Liver (tissue), 9 donors: ENCODE measurements around the gene CHID1. TPM values are rescaled to one million over a fixed set of nuclear protein-coding genes. Genes with fewer than 3 reads are reported as not detected.

Source experiments
- DNase-seq: peaks from one replicate; pipeline ENCODE4 v3.0.0-alpha.2; 2017; ENCODE audit warnings: low spot score
- H3K27ac ChIP-seq, 2 donors: one replicate each; pipeline ENCODE4 v1.7.0; 2013; ENCODE audit warnings: inconsistent platforms in 2 of 2, low read length in 2 of 2, control low read depth in 1 of 2, low read depth in 1 of 2, mild to moderate bottlenecking in 1 of 2
- H3K27me3 ChIP-seq, 4 donors: one replicate each; pipeline versions ENCODE4 v1.6.1 to v1.7.0; 2013; ENCODE audit warnings: low read length in 3 of 4, inconsistent platforms in 1 of 4, mild to moderate bottlenecking in 1 of 4, moderate library complexity in 1 of 4; ENCODE audit not compliant: control insufficient read depth in 4 of 4, insufficient read depth in 4 of 4
- H3K36me3 ChIP-seq, 4 donors: one replicate each; pipeline versions ENCODE4 v1.6.1 to v1.7.0; 2013; ENCODE audit warnings: low read length in 3 of 4, mild to moderate bottlenecking in 3 of 4, low read depth in 1 of 4, moderate library complexity in 1 of 4; ENCODE audit not compliant: control insufficient read depth in 4 of 4, insufficient read depth in 3 of 4
- H3K4me1 ChIP-seq, 4 donors: one replicate each; pipeline versions ENCODE4 v1.6.1 to v1.7.0; 2013; ENCODE audit warnings: low read length in 3 of 4, mild to moderate bottlenecking in 3 of 4, moderate library complexity in 1 of 4; ENCODE audit not compliant: control insufficient read depth in 4 of 4, insufficient read depth in 4 of 4
- H3K4me3 ChIP-seq, 3 donors: one replicate each; pipeline versions ENCODE4 v1.6.1 to v1.7.0; 2013; ENCODE audit warnings: low read length in 3 of 3, control low read depth in 1 of 3, low read depth in 1 of 3, mild to moderate bottlenecking in 1 of 3
- H3K9ac ChIP-seq, 2 donors: one replicate each; pipeline ENCODE4 v1.7.0; 2013; ENCODE audit warnings: low read length in 2 of 2, mild to moderate bottlenecking in 2 of 2, moderate library complexity in 2 of 2, control low read depth in 1 of 2, low read depth in 1 of 2
- H3K9me3 ChIP-seq, 4 donors: one replicate each; pipeline versions ENCODE4 v1.6.1 to v1.7.0; 2013; ENCODE audit warnings: low read length in 3 of 4; ENCODE audit not compliant: control insufficient read depth in 4 of 4
- EGR1 ChIP-seq, 2 donors: IDR thresholded peaks; 2 replicates each; pipeline ENCODE4 v1.6.1; 2016 to 2018; ENCODE audit warnings: antibody characterized with exemption in 2 of 2, low read depth in 2 of 2
- HNF4A ChIP-seq, 2 donors: conservative IDR thresholded peaks; 2 replicates each; pipeline ENCODE4 v1.6.1; 2016; ENCODE audit warnings: antibody characterized with exemption in 2 of 2, mild to moderate bottlenecking in 2 of 2
- JUND ChIP-seq, 2 donors: IDR thresholded peaks; 2 replicates each; pipeline ENCODE4 v1.6.1; 2016; ENCODE audit warnings: antibody characterized with exemption in 2 of 2
- MAX ChIP-seq: IDR thresholded peaks from 2 replicates; pipeline ENCODE4 v1.6.1; 2016; ENCODE audit warnings: antibody characterized with exemption
- REST ChIP-seq: IDR thresholded peaks from 2 replicates; pipeline ENCODE4 v1.6.1; 2016; ENCODE audit warnings: antibody characterized with exemption, mild to moderate bottlenecking
- RXRA ChIP-seq, 2 donors: IDR thresholded peaks; 2 replicates each; pipeline ENCODE4 v1.6.1; 2017 to 2018; ENCODE audit warnings: antibody characterized with exemption in 2 of 2, mild to moderate bottlenecking in 1 of 2
- YY1 ChIP-seq: IDR thresholded peaks from 2 replicates; pipeline ENCODE4 v1.6.1; 2016; ENCODE audit warnings: antibody characterized with exemption, mild to moderate bottlenecking
- ZBTB33 ChIP-seq: IDR thresholded peaks from 2 replicates; pipeline ENCODE4 v1.6.1; 2016; ENCODE audit warnings: antibody characterized with exemption
- WGBS: extraction: QIAGEN DNeasy Blood & Tissue Kit; methylation state at CpG from one replicate; pipeline ENCODE4 v1.1.7; 2013; 5-methylcytosine and 5-hydroxymethylcytosine counted together
- polyA plus RNA-seq, 2 donors: library from polyadenylated mRNA; stranded (reverse) in 1 of 2; unstranded in 1 of 2; fragments of 200-250 nt in 1 of 2; fragments of >200 nt in 1 of 2; fragmentation: Nextera tagmentation in 1 of 2; extraction: Ambion mirVana in 1 of 2; gene quantifications; one replicate each; pipeline versions ENCODE4 v1.2.1 to v1.2.3, GENCODE V29; 2013 to 2015
- total RNA-seq, 2 donors: library from RNA; depleted of rRNA; stranded (reverse); fragments of >200 nt; gene quantifications; one replicate each; pipeline ENCODE4 v1.2.3, GENCODE V29; 2014
- TF ChIP-seq, protein P1 (sequence below): IDR thresholded peaks from 2 replicates; pipeline ENCODE4 v1.6.1; 2016; ENCODE audit warnings: antibody characterized with exemption
- TF ChIP-seq, protein P2 (sequence below): fragments of 150-350 bp; IDR thresholded peaks from 2 replicates; pipeline ENCODE4 v1.5.1; 2017; ENCODE audit warnings: improper control_type of control experiment, low read depth, low read length; ENCODE audit not compliant: missing input control
- donor health status: healthy.
- donor health status: healthy.
- donor health status: healthy.
- donor health status: healthy.
- donor health status: healthy.

The CHID1 gene
- total and polyA plus RNA-seq, 4 donors: 39.5 to 68.8 (median 59.1) TPM

DNA sequence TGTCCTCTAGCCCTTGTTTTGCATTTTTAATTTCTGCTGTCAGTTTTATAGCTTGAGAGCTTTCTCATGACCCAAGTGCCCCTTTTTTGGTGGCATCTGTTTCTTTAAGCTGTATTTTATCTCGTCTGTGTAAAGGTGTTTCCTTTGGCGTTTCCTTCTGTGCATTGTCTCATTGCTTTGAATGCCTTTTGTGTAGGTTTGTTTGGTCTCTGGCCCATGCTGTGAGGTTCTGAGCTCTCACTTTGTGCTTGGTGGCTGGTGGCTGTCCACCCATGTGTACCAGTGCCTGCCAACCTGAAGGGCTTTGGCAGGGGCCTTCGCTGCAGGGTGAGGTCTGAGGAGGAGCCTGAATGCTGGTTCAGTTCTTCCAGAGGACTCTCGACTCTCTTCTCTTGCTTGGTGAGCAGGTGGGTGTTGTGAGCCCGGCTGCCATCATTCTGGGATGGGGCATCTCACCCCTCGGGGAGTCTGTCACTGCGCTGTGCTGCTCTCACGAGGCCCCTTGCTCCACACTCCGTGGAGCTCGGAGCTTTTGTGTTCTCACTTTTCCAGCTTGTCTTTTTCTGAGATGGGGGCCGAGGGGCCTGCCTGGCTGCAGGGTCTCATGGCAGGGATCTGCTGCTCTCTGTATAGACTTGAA is 30.0 kb upstream of the CHID1 start:
- Histone ChIP-seq H3K4me1 (peaks cover 12 to 44% (median 29%) of the 10 kb centered on the region in 4 donors), H3K27ac (peak overlapping the region in 1 of 2 donors; percentile 71)

More for the DNA sequence above, 30.0 kb upstream of the CHID1 start:
- 76% methylated on average over 11 of the region's 11 CpGs for WGBS
- TF ChIP-seq EGR1 (IDR thresholded peaks at IDR 0.05; ENCODE audit: low read depth in 2 of 2) (no peak), ZBTB33 (no peak), YY1 (no peak), RXRA (IDR thresholded peaks at IDR 0.05) (no peak), MAX (no peak), HNF4A (conservative IDR thresholded peaks at IDR 0.05) (no peak), REST (no peak), JUND (IDR thresholded peaks at IDR 0.05) (no peak)
- TF ChIP-seq, protein P1, sequence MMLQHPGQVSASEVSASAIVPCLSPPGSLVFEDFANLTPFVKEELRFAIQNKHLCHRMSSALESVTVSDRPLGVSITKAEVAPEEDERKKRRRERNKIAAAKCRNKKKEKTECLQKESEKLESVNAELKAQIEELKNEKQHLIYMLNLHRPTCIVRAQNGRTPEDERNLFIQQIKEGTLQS: no peak
- TF ChIP-seq, protein P2, sequence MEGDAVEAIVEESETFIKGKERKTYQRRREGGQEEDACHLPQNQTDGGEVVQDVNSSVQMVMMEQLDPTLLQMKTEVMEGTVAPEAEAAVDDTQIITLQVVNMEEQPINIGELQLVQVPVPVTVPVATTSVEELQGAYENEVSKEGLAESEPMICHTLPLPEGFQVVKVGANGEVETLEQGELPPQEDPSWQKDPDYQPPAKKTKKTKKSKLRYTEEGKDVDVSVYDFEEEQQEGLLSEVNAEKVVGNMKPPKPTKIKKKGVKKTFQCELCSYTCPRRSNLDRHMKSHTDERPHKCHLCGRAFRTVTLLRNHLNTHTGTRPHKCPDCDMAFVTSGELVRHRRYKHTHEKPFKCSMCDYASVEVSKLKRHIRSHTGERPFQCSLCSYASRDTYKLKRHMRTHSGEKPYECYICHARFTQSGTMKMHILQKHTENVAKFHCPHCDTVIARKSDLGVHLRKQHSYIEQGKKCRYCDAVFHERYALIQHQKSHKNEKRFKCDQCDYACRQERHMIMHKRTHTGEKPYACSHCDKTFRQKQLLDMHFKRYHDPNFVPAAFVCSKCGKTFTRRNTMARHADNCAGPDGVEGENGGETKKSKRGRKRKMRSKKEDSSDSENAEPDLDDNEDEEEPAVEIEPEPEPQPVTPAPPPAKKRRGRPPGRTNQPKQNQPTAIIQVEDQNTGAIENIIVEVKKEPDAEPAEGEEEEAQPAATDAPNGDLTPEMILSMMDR: no peak
- H3K4me3 ChIP-seq: no peak overlapping the region
- no peaks in the 10 kb centered on the region for H3K27me3 ChIP-seq
- peaks cover 2 to 5% (median 3%) of the 10 kb centered on the region in 4 donors for H3K36me3 ChIP-seq
- no peak overlapping the region for H3K9ac ChIP-seq
- DNase-seq: no peak
- no peaks in the 10 kb centered on the region for H3K9me3 ChIP-seq
